Measurements from ENCODE around the gene SLC6A3.

- TF ChIP-seq ELF4 (IDR thresholded peaks at IDR 0.05): no peak
- no peak for TF ChIP-seq SP1 (IDR thresholded peaks at IDR 0.05)
- TF ChIP-seq SUZ12 (IDR thresholded peaks at IDR 0.05): no peak
- TF ChIP-seq BHLHE40 (IDR thresholded peaks at IDR 0.05; ENCODE audit: borderline replicate concordance): no peak
- no peak for TF ChIP-seq ZNF384 (IDR thresholded peaks at IDR 0.05)
- TF ChIP-seq LEF1 (IDR thresholded peaks at IDR 0.05; ENCODE audit: borderline replicate concordance): no peak
Measured at GRCh38 chr5:1444361-1445189, 665 bp downstream of the SLC6A3 start.

All from HEK293T (cell line).